GM23338 (cell line): ENCODE data around the gene CD22. TPM values are rescaled to one million over a fixed set of nuclear protein-coding genes. Genes with fewer than 3 reads are reported as not detected.

Experiments used
- ATAC-seq: fragments of 200-7000 bp; cut with Tn5 transposase; 3 replicates; pipeline ENCODE4 v1.9.1; 2020
- DNase-seq: peaks from one replicate; pipeline ENCODE4 v3.0.0-alpha.2; 2015; ENCODE audit warnings: low spot score
- H2AFZ ChIP-seq: fragments of 200-600 bp; sonication (generic); 2 replicates; pipeline ENCODE4 v1.8.0; 2016; ENCODE audit warnings: antibody characterized with exemption, mild to moderate bottlenecking, moderate library complexity
- H3F3A ChIP-seq: fragments of 200-600 bp; sonication (generic); replicated peaks from 2 replicates; pipeline ENCODE4 v1.8.0; 2017; ENCODE audit warnings: antibody characterized with exemption, mixed run types, low read depth
- H3K27ac ChIP-seq: fragments of 200-600 bp; sonication (generic); 2 replicates; pipeline ENCODE4 v1.6.1; 2016; ENCODE audit warnings: low read depth
- H3K27me3 ChIP-seq: fragments of 200-600 bp; sonication (generic); 2 replicates; pipeline ENCODE4 v1.8.0; 2016; ENCODE audit warnings: mild to moderate bottlenecking, mixed run types, moderate library complexity; ENCODE audit not compliant: insufficient read depth
- H3K36me3 ChIP-seq: fragments of 200-600 bp; sonication (generic); 2 replicates; pipeline ENCODE4 v1.8.0; 2016; ENCODE audit warnings: mild to moderate bottlenecking; ENCODE audit not compliant: insufficient read depth
- H3K4me1 ChIP-seq: fragments of 200-600 bp; sonication (generic); 2 replicates; pipeline ENCODE4 v1.8.0; 2016; ENCODE audit warnings: mild to moderate bottlenecking, moderate library complexity; ENCODE audit not compliant: insufficient read depth
- H3K4me2 ChIP-seq: fragments of 200-600 bp; sonication (generic); 2 replicates; pipeline ENCODE4 v1.7.1; 2017; ENCODE audit warnings: mixed run types
- H3K4me3 ChIP-seq: fragments of 200-600 bp; sonication (generic); 2 replicates; pipeline ENCODE4 v1.6.1; 2016; ENCODE audit warnings: mixed run types
- H3K79me2 ChIP-seq: fragments of 200-600 bp; sonication (generic); replicated peaks from 2 replicates; pipeline ENCODE4 v1.8.0; 2017; ENCODE audit warnings: mild to moderate bottlenecking; ENCODE audit not compliant: insufficient read depth
- H3K9me2 ChIP-seq: fragments of 200-600 bp; sonication (generic); 2 replicates; pipeline ENCODE4 v1.8.0; 2017; ENCODE audit not compliant: insufficient read depth
- H4K20me1 ChIP-seq: fragments of 200-600 bp; sonication (generic); replicated peaks from 2 replicates; pipeline ENCODE4 v1.8.0; 2017; ENCODE audit warnings: mild to moderate bottlenecking; ENCODE audit not compliant: insufficient read depth
- H3K27ac Mint-ChIP-seq: 2 replicates; pipeline ENCODE4 v1.8.0; 2020; ENCODE audit warnings: inconsistent platforms, mild to moderate bottlenecking, moderate library complexity, mixed read lengths
- H3K27me3 Mint-ChIP-seq: 3 replicates; pipeline ENCODE4 v1.8.0; 2022; ENCODE audit warnings: low read depth, mild to moderate bottlenecking, moderate library complexity, mixed read lengths, inconsistent platforms; ENCODE audit not compliant: insufficient read depth, poor library complexity
- H3K36me3 Mint-ChIP-seq: 3 replicates; pipeline ENCODE4 v1.8.0; 2021; ENCODE audit warnings: low read depth, mild to moderate bottlenecking, inconsistent platforms, moderate library complexity, mixed read lengths
- H3K4me1 Mint-ChIP-seq: 3 replicates; pipeline ENCODE4 v1.8.0; 2020; ENCODE audit warnings: mild to moderate bottlenecking, inconsistent platforms, mixed read lengths
- H3K4me3 Mint-ChIP-seq: 3 replicates; pipeline ENCODE4 v1.8.0; 2021; ENCODE audit warnings: moderate library complexity, mild to moderate bottlenecking, inconsistent platforms, mixed read lengths
- H3K9me3 Mint-ChIP-seq: 3 replicates; pipeline ENCODE4 v1.8.0; 2020; ENCODE audit warnings: moderate library complexity, mild to moderate bottlenecking, inconsistent platforms, mixed read lengths
- JUNB ChIP-seq: IDR thresholded peaks from one replicate; pipeline ENCODE4 v1.6.1; 2016; ENCODE audit warnings: antibody characterized with exemption; ENCODE audit not compliant: unreplicated experiment
- STAT1 ChIP-seq: IDR thresholded peaks from one replicate; pipeline ENCODE4 v1.6.1; 2016; ENCODE audit warnings: antibody characterized with exemption; ENCODE audit not compliant: unreplicated experiment
- ZNF114 ChIP-seq: fragments of 250-450 bp; sonication (Bioruptor Pico); IDR thresholded peaks from 2 replicates; pipeline ENCODE4 v1.5.0; 2020; ENCODE audit warnings: mild to moderate bottlenecking, moderate library complexity
- ZNF331 ChIP-seq: fragments of 250-450 bp; sonication (Bioruptor Pico); IDR thresholded peaks from 2 replicates; pipeline ENCODE4 v1.5.0; 2020; ENCODE audit warnings: low read depth, mild to moderate bottlenecking, moderate library complexity
- polyA plus RNA-seq: library from polyadenylated mRNA; unstranded; fragments of >200 nt; fragmentation: Nextera tagmentation; extraction: Ambion mirVana; gene quantifications from 2 replicates; pipeline ENCODE4 v1.2.1, GENCODE V29; 2016
- total RNA-seq: library from RNA; depleted of rRNA; stranded (reverse); fragments of >200 nt; shearing (Covaris generic); gene quantifications from 2 replicates; pipeline ENCODE4 v1.2.3, GENCODE V29; 2014
- TF ChIP-seq, protein P1 (sequence below): fragments of 250-450 bp; sonication (Bioruptor Pico); IDR thresholded peaks from 2 replicates; pipeline ENCODE4 v1.5.0; 2020; ENCODE audit warnings: mild to moderate bottlenecking, moderate library complexity
- TF ChIP-seq, protein P2 (sequence below): IDR thresholded peaks from one replicate; pipeline ENCODE4 v1.6.1; 2018; ENCODE audit warnings: antibody characterized with exemption; ENCODE audit not compliant: unreplicated experiment

The CD22 gene
- total and polyA plus RNA-seq, 2 experiments from 2014 or later = 0.10 to 0.32 TPM

DNA sequence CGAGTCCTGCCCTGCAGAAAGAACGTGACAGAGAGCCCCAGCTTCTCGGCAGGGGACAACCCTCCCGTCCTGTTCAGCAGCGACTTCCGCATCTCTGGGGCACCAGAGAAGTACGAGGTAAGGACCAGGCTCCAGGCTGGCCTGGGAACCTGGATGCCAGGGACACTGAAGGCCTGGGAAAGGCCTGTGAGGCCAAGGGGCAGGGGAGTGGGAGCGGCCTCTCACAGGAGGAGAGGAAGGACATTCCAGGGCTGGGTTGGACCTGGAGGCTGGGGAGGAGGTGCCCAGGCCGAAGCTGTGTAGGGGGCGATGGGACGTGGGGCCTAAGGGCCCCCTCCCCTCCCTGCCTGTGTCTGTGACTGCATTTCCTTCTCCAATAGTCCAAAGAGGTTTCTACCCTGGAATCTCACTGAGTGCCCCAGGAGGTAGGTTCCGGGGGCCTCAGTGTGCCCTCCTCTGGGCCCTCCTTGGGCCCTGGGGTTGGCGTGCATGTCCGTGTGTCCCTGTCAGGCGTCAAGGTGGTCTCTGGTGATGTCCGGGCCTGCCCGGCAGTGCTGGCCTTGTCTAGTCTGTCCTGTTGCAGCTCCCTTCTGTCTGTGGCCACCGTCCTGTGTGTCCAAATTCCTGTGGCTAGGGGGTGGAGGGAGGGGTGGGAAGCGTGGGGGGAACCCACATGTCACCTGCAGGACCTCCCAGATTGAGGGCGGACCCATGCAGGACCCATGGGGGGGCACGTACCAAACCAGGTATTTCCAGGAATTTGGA, 16.9 kb upstream of the CD22 start (continued):
- TF ChIP-seq, protein P1, sequence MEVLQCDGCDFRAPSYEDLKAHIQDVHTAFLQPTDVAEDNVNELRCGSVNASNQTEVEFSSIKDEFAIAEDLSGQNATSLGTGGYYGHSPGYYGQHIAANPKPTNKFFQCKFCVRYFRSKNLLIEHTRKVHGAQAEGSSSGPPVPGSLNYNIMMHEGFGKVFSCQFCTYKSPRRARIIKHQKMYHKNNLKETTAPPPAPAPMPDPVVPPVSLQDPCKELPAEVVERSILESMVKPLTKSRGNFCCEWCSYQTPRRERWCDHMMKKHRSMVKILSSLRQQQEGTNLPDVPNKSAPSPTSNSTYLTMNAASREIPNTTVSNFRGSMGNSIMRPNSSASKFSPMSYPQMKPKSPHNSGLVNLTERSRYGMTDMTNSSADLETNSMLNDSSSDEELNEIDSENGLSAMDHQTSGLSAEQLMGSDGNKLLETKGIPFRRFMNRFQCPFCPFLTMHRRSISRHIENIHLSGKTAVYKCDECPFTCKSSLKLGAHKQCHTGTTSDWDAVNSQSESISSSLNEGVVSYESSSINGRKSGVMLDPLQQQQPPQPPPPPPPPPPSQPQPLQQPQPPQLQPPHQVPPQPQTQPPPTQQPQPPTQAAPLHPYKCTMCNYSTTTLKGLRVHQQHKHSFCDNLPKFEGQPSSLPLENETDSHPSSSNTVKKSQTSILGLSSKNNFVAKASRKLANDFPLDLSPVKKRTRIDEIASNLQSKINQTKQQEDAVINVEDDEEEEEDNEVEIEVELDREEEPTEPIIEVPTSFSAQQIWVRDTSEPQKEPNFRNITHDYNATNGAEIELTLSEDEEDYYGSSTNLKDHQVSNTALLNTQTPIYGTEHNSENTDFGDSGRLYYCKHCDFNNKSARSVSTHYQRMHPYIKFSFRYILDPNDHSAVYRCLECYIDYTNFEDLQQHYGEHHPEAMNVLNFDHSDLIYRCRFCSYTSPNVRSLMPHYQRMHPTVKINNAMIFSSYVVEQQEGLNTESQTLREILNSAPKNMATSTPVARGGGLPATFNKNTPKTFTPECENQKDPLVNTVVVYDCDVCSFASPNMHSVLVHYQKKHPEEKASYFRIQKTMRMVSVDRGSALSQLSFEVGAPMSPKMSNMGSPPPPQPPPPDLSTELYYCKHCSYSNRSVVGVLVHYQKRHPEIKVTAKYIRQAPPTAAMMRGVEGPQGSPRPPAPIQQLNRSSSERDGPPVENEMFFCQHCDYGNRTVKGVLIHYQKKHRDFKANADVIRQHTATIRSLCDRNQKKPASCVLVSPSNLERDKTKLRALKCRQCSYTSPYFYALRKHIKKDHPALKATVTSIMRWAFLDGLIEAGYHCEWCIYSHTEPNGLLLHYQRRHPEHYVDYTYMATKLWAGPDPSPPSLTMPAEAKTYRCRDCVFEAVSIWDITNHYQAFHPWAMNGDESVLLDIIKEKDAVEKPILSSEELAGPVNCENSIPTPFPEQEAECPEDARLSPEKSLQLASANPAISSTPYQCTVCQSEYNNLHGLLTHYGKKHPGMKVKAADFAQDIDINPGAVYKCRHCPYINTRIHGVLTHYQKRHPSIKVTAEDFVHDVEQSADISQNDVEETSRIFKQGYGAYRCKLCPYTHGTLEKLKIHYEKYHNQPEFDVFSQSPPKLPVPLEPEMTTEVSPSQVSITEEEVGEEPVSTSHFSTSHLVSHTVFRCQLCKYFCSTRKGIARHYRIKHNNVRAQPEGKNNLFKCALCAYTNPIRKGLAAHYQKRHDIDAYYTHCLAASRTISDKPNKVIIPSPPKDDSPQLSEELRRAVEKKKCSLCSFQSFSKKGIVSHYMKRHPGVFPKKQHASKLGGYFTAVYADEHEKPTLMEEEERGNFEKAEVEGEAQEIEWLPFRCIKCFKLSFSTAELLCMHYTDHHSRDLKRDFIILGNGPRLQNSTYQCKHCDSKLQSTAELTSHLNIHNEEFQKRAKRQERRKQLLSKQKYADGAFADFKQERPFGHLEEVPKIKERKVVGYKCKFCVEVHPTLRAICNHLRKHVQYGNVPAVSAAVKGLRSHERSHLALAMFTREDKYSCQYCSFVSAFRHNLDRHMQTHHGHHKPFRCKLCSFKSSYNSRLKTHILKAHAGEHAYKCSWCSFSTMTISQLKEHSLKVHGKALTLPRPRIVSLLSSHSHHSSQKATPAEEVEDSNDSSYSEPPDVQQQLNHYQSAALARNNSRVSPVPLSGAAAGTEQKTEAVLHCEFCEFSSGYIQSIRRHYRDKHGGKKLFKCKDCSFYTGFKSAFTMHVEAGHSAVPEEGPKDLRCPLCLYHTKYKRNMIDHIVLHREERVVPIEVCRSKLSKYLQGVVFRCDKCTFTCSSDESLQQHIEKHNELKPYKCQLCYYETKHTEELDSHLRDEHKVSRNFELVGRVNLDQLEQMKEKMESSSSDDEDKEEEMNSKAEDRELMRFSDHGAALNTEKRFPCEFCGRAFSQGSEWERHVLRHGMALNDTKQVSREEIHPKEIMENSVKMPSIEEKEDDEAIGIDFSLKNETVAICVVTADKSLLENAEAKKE (CRISPR knock-in tag) = no peak

DNA sequence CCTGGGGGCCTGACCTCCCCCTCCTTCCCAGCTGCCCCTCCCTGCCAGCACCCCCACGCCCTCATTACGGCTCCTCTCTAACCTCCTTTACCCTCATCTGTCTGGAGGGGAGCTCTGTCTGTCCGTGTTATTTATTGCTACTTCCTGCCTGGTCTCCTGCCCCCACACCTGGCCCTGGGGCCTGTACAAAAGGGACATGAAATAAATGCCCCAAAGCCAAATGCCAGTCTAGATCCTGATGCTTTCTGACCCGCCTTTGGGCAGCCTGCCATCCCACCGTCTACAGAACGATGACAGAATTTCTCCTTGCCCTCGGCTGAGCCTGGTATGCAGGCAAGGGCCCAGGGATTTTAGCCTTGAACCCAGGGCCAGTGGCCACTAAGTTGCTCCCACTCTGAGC, 15.4 kb upstream of the CD22 start:
- Histone ChIP-seq H3K4me2 (no peak overlapping the region), H2AFZ (no peak overlapping the region), H3K9me2 (no peaks in the 10 kb centered on the region), H3F3A (no peaks in the 10 kb centered on the region), H3K4me3 (no peak overlapping the region), H3K79me2 (no peaks in the 10 kb centered on the region), H4K20me1 (no peaks in the 10 kb centered on the region), H3K27me3 (no peaks in the 10 kb centered on the region), H3K36me3 (no peaks in the 10 kb centered on the region), H3K27ac (no peak overlapping the region), H3K4me1 (no peaks in the 10 kb centered on the region)
- Mint-ChIP-seq H3K27ac (no peak overlapping the region), H3K9me3 (no peaks in the 10 kb centered on the region; the same call in 2 of the 3 replicates), H3K4me1 (no peaks in the 10 kb centered on the region; the same call in 2 of the 3 replicates), H3K36me3 (no peaks in the 10 kb centered on the region), H3K4me3 (no peak overlapping the region), H3K27me3 (peaks cover 4% of the 10 kb centered on the region)
- no peak for DNase-seq
- no peak for TF ChIP-seq STAT1
- no peak for TF ChIP-seq ZNF114
- no peak for TF ChIP-seq JUNB
- TF ChIP-seq ZNF331 (CRISPR knock-in tag) = no peak
- TF ChIP-seq, protein P2, sequence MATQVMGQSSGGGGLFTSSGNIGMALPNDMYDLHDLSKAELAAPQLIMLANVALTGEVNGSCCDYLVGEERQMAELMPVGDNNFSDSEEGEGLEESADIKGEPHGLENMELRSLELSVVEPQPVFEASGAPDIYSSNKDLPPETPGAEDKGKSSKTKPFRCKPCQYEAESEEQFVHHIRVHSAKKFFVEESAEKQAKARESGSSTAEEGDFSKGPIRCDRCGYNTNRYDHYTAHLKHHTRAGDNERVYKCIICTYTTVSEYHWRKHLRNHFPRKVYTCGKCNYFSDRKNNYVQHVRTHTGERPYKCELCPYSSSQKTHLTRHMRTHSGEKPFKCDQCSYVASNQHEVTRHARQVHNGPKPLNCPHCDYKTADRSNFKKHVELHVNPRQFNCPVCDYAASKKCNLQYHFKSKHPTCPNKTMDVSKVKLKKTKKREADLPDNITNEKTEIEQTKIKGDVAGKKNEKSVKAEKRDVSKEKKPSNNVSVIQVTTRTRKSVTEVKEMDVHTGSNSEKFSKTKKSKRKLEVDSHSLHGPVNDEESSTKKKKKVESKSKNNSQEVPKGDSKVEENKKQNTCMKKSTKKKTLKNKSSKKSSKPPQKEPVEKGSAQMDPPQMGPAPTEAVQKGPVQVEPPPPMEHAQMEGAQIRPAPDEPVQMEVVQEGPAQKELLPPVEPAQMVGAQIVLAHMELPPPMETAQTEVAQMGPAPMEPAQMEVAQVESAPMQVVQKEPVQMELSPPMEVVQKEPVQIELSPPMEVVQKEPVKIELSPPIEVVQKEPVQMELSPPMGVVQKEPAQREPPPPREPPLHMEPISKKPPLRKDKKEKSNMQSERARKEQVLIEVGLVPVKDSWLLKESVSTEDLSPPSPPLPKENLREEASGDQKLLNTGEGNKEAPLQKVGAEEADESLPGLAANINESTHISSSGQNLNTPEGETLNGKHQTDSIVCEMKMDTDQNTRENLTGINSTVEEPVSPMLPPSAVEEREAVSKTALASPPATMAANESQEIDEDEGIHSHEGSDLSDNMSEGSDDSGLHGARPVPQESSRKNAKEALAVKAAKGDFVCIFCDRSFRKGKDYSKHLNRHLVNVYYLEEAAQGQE = no peak
- ATAC-seq = no peak
